ENCODE results near the gene IFNAR2. TPM values are rescaled to one million over a fixed set of nuclear protein-coding genes. Genes with fewer than 3 reads are reported as not detected.

IFNAR2 gene
- total and polyA plus RNA-seq, 2 donors (not counting 3 experiments of a cell fraction or from before 2014, with no cell fraction given) = 22.8 to 42.1 TPM

- no peaks in the 10 kb centered on the region for H3K4me1 ChIP-seq (ENCODE audit: control insufficient read depth, extremely low read depth, insufficient read depth, low read length)
- no peak overlapping the region for H3K9ac ChIP-seq (replicated peaks; ENCODE audit: extremely low read depth, insufficient read depth, low read length)
- no peaks in the 10 kb centered on the region for H3K9me1 ChIP-seq (replicated peaks; ENCODE audit: control insufficient read depth, extremely low read depth, insufficient read depth, low read length)
- H3K9me3 ChIP-seq (replicated peaks; ENCODE audit: control insufficient read depth, insufficient read depth, low read length) = no peaks in the 10 kb centered on the region
- H4K20me1 ChIP-seq (replicated peaks; ENCODE audit: control insufficient read depth, extremely low read depth, insufficient read depth, low read length) = no peaks in the 10 kb centered on the region
- no peaks in the 10 kb centered on the region for H3K36me3 ChIP-seq (ENCODE audit: control insufficient read depth in 2 of 2, extremely low read depth in 1 of 2, insufficient read depth in 2 of 2, low read length in 2 of 2)
- TF ChIP-seq JUN (IDR thresholded peaks at IDR 0.05; ENCODE audit: borderline replicate concordance, insufficient read depth, insufficient read length, low read depth) (no peak), EZH2 (IDR thresholded peaks at IDR 0.05; ENCODE audit: borderline replicate concordance, low read depth, low read length, severe bottlenecking) (no peak), GATA2 (IDR thresholded peaks at IDR 0.05; ENCODE audit: insufficient read depth, insufficient read length, low read depth, low read length) (no peak), MAX (IDR thresholded peaks at IDR 0.05; ENCODE audit: insufficient read depth, insufficient read length) (no peak), POLR2A (IDR thresholded peaks at IDR 0.05; ENCODE audit: low read depth, low read length) (no peak), FOS (IDR thresholded peaks at IDR 0.05; ENCODE audit: borderline replicate concordance, insufficient read depth, low read length) (no peak), POLR2AphosphoS5 (IDR thresholded peaks at IDR 0.05; ENCODE audit: insufficient read depth, low read depth, low read length) (no peak), MYC (IDR thresholded peaks at IDR 0.05; ENCODE audit: low read depth, low read length) (no peak), CTCF (IDR thresholded peaks at IDR 0.05; ENCODE audit: extremely low read depth in 1 of 2, insufficient read depth in 1 of 2, low read depth in 1 of 2, low read length in 2 of 2) (no peak)
- no TSS peak for BruUV-seq (replicated peaks)
- dilution Hi-C loops (cut with MboI; ENCODE audit: extremely low pct_ligation_motif_present, low sequenced_read_pairs) (no loop called here), intact Hi-C loops (cut with micrococcal nuclease) (no loop called here)
- POLR2A ChIA-PET = no interaction called here
- no peak overlapping the region for H3K4me3 ChIP-seq (replicated peaks in 1 of 3; ENCODE audit: insufficient read depth in 1 of 3, low read depth in 1 of 3, low read length in 3 of 3)
- no peak overlapping the region for H3K4me2 ChIP-seq (ENCODE audit: insufficient read depth, low read length)
- no peaks in the 10 kb centered on the region for H3K79me2 ChIP-seq (ENCODE audit: control insufficient read depth, insufficient read depth, low read length)
- H3K27me3 ChIP-seq (ENCODE audit: control insufficient read depth in 2 of 2, insufficient read depth in 2 of 2, low read length in 2 of 2) = peaks cover 3 to 5% of the 10 kb centered on the region in 2 experiments
- CTCF ChIA-PET = interaction anchor here (0.6 to 3.5 kb wide), 5 partner anchors 9 to 261 kb away, joined by 3 to 13 read pairs (median 6); no protein-coding TSS in a partner anchor
- H2AFZ ChIP-seq (ENCODE audit: low read depth, low read length) = no peak overlapping the region
- FAIRE-seq (no peak), DNase-seq (ENCODE audit: low read depth, low spot score) (no peak)
- no peak overlapping the region for H3K27ac ChIP-seq (ENCODE audit: insufficient read depth, low read depth, low read length)
These were observed 10.4 kb upstream of the IFNAR2 start for GRCh38 chr21:33219300-33219699.
